Stimulated activated CD4-positive, alpha-beta T cell treated with anti-CD3 and anti-CD28 coated beads, Interleukin-12 subunit alpha, Interleukin-12 subunit beta, amount 100 ng/mL, for 48 hours (primary cell): Measurements from ENCODE around the gene BPTF.
"Not testable (repeated sequence)": the region's sequence is repeated elsewhere in the genome, so short reads cannot be mapped to it uniquely, and the experiment has no call there.

Source experiments
- DNase-seq, 3 donors: peaks; one replicate each; pipeline ENCODE4 v3.0.0-alpha.2; 2020; ENCODE audit warnings: low read depth in 2 of 3, low spot score in 1 of 3

Gene BPTF

DNA sequence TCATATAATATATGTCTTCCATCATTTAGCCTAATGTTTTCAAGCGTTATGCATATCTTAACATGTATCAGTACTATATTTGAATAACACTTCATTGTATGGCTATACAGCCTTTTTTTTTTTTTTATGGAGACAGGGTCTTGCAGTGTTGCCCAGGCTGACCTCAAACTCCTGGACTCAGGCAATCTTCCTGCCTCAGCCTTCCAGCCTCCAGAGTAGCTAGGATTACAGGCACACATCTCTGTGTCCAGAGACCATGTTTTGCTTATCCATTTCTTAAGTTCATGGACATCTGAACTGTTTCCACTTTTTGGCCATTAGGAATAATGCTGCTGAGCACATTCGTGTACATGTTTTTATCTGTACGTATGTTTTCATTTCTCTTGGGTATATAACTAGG lies 7.8 kb downstream of the BPTF start:
- no peak for DNase-seq

DNA sequence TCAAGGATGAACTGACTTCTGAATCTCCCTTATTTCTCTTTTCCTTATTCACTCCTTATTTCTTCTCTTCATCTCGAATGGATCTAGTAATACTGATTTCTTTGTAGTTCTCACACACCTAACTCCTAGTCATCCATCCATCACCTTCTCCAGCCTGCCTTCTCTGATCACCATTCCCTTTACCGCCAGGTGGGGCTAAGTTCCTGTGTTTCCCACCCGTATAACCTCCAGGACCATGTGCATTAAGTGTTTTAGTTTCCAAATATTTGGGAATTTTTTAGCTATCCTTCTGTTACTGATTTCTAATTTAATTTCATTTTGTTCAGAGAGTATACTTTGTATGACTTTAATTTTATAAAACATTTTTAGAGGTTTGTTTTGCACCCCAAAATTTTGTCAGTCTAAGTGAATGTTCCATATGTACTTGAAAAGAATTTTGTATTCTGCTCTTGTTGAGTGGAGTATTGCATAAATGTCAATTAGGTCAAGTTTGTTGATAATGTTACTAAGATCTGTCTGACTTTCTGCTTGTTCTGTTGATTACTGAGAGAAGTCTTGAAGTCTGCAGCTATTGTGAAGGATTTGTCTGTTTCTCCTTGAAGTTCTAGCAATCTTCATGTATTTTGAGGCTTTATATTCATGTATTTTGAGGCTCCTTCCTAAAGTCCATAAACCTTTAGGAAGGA lies 8.8 kb downstream of the BPTF start:
- DNase-seq, result no peak

GRCh38 chr17:67834634-67835033 lies 9.3 kb downstream of the BPTF start:
- no peak for DNase-seq

DNA sequence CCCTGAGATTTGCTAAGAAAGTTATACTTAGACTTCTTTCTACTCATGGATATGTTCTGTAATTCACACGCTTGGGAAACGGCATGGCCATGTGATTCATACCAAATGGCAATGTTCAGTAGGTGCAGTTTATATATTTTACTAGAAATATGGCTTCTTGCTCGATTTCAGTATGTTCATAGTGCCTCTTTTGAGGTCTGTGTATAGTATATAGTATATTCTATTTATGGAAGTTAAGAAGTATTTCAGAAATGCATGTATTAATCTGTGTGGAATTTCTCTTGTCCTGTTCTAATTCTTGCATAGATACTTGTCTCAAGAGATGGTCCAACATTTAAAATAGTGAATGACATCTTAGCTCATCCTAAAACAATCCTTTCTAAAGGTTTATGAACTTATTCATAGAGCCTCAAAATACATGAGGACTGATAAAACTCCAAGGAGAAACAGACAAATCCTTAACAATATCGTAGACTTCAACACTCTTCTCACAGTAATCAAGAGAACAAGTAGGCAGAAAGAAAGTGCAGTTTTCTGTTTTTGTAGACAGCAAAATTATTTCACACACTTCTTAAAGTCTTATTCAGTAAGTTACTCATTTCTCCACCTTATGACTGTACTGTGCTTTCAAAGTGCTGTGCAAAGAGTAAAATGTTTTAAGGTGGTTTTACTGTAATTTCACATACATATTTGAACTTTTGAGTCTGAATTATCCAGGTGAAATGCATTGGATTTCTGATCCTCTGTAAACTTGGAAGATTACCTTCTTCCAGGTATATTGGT lies 11.1 kb downstream of the BPTF start:
- no peak for DNase-seq

DNA sequence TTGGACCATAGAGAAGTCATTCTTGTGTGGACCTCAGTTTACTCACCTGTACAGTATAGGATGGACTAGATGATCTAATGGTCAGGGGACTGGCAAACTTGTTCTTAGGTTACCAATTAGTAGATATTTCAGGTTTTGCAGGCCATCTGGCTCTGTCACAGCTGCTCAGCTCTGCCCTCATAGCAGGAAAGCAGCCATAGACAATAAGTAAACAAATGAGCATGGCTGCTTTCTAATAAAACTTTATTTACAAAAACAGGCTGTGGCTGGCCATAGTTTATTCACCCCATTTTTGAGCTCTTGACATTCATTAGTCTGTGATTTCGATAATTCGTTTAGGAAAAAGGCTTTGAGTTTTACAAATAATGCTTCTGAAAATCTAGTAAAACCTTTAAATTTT lies 12.7 kb downstream of the BPTF start:
- DNase-seq, result no peak

DNA sequence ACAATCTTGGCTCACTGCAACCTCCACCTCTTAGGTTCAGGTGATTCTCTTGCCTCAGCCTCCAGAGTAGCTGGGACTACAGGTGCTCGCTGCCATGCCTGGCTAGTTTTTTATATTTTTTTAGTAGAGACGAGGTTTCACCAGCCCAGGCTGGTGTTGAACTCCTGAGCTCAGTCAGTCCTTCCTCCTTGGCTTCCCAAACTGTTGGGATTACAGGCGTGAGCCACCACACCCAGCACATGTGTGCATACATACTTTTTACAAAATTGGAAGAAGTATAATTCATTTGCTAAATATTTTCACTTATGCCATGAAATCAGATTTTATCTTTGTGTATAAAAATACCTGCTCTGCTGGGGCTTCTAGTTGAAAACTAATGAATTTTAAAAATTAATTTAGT lies 13.2 kb downstream of the BPTF start:
- no peak for DNase-seq

- no peak for DNase-seq
Measured at GRCh38 chr17:67841992-67842391, 16.7 kb downstream of the BPTF start.

DNA sequence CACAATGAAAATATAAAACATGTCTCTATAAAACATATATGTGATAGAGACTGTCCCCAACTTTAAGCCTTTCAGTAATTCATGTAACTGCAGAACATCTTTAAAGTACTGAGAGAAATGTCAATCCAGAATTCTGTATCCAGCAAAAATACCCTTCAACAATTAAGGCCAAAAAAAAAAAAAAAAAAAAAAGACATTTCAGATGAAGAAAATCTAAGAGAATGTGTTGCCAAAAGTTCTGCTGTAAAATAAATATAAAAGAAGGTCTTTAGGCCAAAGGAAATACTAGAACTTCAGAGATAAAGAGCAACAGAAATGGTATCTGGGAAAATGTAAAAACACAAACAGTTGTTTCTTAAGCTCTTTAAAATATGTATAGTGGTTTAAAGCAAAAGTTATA lies 17.3 kb downstream of the BPTF start:
- DNase-seq, result no peak

DNA sequence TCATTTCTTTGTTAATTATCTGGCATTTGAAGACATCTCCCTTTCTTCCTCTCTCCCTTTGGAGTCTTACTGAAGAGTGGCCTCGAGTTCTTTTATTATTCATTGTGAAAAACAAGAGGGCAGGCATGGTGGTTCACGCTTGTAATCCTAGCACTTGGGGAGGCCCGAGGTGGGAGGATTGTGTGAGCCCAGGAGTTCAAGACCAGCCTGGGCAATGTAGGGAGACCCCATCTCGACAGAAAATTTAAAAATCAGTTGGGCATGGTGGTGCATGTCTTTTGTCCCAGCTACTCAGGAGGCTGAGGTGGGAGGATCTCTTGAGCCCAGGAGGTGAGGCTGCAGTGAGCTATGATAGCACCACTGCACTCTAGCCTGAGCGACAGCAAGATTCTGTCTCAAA lies 20.1 kb downstream of the BPTF start:
- DNase-seq, result no peak

- not testable (repeated sequence) for DNase-seq
Measured at GRCh38 chr17:67848189-67848588, 22.9 kb downstream of the BPTF start.

DNA sequence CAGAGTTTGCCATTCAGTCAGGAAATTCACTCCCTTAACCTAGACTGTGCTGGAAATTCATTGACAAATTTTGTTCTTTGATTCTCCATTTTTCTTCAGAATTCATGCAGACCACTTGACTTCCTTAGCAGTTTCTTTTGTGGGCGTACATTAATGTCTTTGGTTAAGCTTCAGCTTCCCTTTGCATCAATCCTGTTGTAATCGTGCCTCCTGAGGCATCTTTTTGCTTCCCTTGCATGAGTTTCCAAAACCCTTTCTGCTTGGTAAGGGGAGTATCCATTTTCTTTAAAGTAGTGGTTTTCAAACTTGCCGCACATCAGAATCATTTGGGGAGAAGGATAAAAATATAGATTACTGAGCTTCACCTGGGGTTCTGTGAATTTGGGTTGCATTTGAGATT lies 23.5 kb downstream of the BPTF start:
- DNase-seq, result not testable (repeated sequence)

DNA sequence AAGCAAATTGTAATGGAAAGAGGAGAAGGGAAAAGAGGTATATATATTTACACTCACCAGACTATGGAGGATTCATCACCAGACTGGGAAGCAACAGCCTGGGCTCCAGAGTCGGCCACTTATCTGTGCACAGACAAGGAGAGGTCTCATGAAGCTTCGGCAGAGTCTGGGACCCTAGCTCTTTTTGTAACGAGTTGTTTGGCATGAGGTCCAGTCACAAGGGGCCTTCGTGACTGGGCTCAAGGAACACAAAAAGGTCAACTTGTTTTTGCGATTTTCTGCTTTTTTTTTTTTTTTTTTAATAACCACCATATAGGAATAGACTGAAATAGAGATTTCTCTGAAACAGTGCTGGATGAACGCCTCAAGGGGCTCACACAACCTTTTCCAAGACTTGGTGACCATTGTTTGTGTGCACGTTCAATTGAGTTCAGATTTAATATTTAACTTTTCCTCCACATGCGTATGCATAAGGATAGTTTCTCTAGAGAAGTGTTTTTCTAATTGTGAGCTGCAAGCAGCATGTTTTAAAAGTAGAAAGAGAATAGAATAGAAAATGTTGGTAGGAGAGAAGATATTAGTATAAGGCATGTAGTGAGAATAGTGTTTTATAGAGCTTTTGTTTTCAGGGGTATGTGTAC lies 25.8 kb downstream of the BPTF start:
- DNase-seq, result no peak

DNA sequence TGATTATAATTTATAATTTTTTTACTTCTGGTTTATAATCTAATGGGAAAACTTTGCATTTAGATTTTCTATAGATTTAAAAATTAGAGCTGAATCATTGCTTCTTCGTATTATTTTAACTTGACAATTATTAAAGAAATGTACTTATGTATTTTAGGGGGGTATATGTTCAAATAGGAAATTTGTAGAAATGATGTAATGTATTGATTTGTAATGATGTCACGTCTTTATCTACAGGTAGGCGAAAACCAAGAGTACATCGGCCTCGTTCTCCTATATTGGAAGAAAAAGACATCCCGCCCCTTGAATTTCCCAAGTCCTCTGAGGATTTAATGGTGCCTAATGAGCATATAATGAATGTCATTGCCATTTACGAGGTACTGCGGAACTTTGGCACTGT lies 28.4 kb downstream of the BPTF start:
- no peak for DNase-seq

DNA sequence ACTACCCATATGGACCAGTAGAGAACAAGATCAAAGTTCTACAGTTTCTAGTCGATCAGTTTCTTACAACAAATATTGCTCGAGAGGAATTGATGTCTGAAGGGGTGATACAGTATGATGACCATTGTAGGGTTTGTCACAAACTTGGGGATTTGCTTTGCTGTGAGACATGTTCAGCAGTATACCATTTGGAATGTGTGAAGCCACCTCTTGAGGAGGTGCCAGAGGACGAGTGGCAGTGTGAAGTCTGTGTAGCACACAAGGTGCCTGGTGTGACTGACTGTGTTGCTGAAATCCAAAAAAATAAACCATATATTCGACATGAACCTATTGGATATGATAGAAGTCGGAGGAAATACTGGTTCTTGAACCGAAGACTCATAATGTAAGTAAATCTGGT lies 29.1 kb downstream of the BPTF start:
- DNase-seq, result no peak

GRCh38 chr17:67855504-67856324 lies 30.4 kb downstream of the BPTF start:
- DNase-seq, result no peak

DNA sequence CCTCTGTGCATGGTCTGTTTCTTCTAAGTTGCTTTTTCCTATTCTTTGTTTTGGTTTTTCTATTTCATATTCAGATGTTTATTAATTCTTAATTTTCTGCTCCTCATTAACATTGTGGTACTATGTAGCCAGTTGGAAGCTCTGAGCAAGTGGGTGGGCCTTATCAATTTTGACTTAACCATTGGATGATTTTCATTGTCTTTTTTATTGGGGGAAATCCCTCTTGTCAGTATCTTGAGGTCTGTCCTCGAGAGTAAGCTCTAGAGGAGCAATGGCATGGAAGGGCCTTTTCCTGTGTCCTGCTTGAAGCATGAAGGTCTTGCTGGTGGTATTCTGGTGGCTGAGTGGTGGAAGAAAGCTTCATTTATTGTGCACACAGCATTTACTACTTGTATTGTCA lies 31.1 kb downstream of the BPTF start:
- not testable (repeated sequence) for DNase-seq

GRCh38 chr17:67862614-67863217 lies 37.4 kb downstream of the BPTF start:
- no peak for DNase-seq

DNA sequence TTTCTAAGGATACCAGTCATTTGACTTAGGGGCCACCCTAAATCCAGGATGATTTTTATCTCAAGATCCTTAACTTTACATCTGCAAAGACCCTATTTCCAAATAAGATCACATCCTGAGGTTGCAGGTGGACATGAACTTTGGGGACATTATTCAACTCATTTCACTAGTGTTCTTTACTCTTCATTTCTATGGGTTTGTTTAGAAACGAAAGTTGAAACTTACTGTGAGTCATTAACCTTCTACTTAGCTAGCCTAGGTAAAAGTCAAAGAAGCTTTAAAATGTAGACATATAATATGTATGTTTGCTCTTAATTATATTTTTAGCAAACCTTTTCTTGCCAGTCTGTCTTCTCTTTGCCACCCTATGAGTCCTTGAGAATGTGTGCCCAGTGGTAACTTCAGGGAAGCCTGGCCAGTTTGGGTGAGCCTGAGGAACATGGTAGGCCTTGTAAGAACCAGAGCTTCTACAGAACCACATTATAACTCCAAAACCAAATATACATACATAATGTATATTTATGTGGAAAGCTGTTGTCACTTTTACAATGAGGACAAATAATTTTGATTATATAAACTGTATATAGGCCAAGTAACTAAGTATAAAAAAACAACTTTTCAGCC lies 38.4 kb downstream of the BPTF start:
- DNase-seq, result no peak

DNA sequence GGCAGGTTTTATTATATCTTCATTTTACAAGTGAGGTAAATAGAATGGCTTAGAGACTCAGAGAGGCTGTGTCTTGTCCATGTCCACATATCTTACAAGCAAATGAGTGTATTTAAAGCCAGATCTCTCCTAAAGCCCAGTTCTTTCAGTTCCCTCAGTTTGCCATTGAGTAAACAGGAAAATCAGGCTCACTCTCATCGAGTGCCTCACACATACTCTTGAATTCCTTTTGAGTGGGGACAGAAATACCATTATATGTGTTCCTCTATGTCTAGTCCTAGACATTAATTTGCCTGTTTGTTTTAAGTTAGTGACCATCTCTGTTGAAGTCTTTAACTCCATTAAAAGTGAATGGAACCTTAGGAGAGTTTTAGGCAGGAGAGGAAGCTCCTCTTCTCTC lies 40.1 kb downstream of the BPTF start:
- no peak for DNase-seq

GRCh38 chr17:67867591-67867990 lies 42.3 kb downstream of the BPTF start:
- no peak for DNase-seq

- DNase-seq, result no peak
Measured at GRCh38 chr17:67868176-67868575, 42.9 kb downstream of the BPTF start.
